Activated CD4-positive, alpha-beta T cell treated with anti-CD3 and anti-CD28 coated beads for 1 hour (primary cell): Measurements from ENCODE around the gene EBF3.

ENCODE experiments used
- DNase-seq: peaks from one replicate; pipeline ENCODE4 v3.0.0-alpha.2; 2020

EBF3 gene

DNA sequence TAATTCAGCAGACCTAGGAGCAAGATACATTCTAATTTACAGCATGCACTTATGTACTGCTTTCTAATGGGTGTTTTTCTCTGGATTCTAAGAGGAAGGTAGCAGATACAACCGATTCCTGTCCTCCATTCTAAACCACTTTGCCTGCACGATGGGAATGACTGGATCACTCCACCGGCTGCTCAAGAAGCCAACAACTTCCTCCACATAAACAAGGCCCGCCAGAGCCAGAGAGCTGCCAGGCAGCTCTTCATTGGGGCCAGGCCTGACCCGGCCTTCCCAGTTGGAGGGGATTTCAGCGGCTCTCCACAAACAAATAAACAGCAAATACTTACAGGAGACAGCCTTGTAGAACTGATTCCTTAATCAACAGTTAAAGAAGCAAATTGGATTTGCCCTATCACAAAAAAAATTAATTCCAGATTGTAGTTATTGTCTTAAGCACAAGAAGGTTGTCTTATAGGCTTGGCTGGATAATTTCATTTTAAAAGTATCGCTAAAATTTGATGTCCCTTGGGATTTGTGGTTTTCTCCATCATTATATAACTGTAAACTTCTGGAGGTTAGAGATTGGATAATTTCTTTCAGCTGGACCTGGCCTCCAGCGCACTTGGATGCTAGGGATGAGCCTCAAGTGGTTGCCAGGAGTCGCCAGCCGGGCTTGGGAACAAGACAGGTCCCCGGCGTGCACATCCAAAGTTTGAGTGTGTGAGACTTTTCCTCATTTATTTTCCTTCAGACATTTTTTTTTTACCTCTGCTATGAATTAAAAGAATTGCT is 20.9 kb downstream of the EBF3 start:
- no peak for DNase-seq

DNA sequence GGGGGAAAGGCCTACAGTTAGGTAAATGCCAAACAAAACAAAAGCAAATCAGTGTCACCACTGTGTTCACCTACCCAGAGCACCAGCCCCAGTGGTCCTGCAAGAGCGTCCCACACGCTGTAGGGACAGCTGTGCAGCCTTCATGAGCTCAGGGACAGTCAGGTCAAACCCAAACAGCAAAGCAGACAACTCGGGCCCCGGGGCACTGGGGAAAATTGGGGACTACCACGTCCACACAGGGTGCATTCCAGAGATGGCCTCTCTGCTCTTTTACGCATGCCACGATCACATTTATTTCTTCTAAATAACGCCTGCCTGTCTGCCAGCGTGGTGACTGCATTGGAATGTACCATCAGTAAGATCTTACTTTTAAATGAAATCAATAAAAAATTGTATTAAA is 21.7 kb downstream of the EBF3 start:
- DNase-seq: no peak

DNA sequence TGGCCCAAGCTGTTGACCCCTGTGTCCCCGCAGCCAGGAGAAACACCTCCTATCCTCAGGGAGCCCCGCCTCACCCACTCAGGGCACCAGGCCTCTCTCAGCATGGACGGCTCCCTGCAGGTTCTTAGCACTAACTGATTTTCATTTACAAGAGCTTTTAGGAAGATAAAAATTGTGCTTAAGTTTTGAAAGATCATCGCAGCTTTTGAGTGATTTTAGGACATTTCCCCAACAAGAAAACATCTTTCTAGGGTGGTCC is 22.1 kb downstream of the EBF3 start:
- no peak for DNase-seq

DNA sequence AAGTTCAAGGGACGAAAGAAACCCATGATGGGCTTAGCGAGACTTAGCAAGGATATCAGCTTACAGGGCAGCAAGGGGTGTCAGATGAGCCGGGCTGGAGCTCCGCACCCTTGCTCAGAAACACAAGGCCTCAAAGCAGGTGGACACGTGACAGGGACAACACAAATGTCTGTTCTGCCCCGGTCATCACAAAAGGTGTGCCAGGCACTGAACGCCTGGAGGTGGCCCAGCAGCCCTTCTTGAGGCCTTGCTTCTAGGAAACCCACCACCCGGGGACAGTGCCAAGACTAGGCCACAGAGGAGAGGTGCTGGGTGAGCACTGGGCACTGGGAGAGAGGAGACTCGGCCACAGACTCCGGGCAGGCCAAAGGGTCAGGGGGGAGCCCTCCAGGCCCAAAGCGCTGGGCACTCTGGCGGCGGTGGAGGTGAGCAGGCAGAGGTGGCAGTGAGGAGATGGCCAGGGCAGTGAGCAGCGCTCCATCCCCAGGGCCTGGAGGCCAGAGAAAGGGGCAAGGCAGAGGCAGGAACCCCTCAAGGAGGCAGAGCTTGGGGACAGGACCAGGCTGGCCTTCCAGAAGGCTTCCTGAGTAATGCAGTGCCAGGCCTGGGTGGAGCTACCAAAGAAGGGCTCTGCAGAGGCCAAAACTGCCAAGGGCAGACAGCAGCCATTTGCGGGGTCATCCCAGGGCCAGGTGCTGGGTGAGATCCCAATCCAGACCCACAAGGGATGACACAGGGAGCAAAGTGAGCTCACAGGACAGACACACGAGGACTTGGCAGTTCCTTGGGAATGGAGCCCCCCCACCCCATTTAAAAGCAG is 22.7 kb downstream of the EBF3 start:
- DNase-seq: no peak

DNA sequence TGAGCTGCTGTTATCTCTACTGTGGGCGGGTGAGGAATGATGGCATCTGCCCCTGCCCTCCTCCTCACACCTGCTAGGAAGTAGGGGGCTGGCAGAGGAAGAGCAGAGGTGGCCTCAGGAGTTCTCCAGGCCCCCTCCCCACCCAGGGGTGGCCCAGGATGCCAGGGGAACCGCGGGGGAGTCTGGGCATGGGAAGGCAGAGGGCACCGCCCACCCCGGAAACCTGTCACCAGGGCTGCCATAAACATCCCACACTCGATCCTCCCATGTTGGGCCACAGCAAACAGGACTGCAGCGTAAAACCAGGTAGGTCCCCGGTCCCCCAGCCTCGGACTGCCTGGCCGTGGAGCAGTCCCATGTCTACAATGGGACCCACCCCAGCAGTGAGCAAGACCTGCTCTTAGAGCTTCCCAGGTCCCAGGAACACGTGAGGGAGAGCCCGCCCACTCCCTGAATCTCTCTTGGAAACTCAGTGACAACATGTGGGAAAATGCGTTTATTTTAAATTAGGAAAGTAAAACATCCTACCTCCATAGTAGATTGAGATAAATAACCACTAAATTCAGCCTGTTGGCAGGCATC is 23.4 kb downstream of the EBF3 start:
- no peak for DNase-seq

DNA sequence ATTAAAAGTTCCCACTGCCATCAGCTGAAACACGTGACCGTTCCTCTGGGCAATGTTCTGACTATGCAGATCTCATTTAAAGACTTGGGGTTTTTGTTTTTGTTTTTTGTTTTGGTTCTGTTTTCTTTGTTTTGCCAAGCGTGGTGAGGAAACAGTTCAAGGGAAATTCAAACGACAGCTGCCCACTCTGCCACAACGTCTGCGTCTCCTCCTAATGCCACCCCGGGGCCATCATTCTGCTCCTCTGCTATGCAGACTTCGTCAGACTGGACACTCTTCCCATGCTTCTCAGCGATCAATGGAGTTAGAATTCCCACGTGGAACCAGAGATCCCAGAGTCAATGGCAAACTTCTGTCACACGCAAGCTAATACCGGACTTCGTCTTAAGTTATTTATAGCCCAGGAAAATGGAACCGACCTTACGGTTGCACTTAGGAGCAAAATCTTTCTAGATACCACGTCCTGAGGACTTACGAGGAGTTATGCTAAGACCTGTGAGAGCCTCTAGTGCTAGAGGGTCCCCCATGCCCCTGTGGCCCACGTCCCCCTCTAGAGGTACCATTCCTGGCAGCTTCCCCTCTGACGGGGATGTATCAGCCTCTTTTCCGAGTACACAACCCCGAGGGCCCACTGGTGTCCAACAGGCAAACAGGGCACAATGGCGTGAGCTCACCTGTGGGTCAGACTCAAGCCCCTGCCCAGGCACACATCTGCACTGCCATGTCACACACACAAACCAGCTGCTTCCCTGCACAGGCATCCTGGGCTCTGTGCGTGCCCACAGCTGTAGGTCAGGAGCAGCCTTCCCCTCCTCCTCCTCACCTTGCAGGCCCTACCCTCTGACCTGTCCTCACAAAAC is 24.4 kb downstream of the EBF3 start:
- DNase-seq: no peak

DNA sequence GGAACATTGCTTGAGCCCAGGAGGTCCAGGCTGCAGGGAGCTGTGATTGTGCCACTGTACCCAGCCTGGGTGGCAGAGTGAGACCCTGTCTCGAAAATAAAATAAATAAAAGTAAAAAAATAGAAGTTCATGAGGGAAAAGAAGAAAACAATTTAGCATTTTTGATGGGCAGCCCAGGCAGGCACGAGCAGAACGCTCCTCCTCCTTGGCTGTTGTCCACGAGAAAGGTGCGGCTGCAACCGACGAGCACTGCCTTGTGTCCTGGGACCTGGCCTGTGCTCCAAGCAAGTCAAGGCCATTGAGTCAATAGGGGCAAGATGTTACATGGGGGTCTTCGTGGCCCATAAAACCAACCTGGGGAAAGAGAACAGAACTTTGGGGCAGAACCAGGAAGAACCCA is 25.6 kb downstream of the EBF3 start:
- DNase-seq: no peak

DNA sequence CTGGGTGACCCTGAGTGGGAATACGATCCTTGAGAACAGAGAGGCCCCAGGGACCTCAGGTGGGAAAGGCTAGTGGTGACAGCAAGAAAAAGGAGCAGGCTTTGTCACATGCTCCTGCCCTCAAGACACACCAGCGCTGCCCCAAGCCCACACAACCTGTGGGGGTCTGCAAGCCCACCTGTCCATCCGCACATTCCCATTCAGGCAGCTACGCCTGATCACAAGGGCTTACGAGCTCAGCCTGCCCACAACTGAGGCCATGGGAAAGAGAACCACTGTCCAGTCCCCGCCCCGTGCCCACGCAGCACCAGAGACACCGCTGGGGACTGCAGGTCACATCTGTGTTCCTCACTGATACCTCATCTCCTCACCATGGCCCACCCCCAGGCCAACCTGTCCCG is 26.7 kb downstream of the EBF3 start:
- no peak for DNase-seq

DNA sequence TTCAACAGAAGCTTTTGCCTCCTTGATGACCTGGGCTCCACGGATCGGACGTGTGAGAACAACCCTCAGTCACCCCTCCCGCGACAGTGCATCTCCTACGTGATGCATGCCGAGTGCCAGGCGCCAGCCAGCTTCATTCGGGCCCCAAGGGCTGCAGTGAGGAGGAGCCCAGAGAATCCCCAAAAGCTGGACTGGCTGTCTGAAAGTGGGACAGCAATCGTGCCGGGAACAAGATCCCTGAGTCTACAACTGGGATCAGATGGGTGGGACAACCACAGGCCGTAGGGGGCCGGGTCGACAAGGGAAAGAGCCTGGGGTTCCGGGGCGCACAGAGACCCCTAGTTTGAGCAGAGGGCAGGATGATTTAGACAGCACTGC is 27.2 kb downstream of the EBF3 start:
- no peak for DNase-seq

DNA sequence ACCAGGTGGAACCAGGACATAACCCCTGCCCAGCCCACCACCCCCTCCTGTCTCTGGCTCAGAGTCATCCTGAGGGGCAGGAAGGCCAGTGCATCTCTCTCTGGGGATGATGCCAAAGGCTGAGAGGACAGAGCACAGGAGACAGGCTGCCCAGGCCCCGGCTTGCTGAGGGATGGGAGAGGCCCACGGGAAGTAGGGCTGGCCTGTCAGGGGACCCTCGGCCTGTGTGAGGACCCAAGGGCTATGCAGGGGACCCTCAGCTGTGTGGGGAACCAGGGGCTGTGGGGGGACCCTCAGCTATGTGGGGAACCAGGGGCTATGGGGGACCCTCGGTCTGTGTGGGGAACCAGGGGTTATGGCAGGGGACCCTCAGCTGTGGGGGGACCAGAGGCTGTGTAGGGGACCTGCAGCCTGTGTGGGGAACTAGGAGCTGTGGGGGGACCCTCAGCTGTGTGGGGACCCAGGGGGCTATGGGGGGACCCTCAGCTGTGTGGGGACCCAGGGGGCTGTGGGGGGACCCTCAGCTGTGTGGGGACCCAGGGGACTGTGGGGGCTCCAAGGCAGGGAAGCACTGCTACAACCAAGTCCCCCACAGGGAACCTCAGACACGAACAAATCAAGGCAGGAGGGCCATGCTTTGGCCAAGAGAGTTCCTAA is 27.7 kb downstream of the EBF3 start:
- no peak for DNase-seq

DNA sequence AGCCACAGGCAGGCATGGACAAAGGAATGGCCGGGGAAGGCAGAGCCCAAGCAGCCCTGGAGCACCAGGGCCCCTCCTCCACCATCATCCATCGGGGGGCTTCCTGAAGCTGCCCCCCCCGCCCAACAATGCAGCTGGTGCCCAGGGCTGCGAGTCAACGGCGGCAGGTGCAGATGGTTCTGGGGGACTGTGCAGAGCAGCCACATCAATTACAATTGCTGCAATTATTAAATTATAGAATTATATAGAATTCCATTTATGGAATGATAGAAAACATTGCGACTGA is 28.3 kb downstream of the EBF3 start:
- DNase-seq: no peak

DNA sequence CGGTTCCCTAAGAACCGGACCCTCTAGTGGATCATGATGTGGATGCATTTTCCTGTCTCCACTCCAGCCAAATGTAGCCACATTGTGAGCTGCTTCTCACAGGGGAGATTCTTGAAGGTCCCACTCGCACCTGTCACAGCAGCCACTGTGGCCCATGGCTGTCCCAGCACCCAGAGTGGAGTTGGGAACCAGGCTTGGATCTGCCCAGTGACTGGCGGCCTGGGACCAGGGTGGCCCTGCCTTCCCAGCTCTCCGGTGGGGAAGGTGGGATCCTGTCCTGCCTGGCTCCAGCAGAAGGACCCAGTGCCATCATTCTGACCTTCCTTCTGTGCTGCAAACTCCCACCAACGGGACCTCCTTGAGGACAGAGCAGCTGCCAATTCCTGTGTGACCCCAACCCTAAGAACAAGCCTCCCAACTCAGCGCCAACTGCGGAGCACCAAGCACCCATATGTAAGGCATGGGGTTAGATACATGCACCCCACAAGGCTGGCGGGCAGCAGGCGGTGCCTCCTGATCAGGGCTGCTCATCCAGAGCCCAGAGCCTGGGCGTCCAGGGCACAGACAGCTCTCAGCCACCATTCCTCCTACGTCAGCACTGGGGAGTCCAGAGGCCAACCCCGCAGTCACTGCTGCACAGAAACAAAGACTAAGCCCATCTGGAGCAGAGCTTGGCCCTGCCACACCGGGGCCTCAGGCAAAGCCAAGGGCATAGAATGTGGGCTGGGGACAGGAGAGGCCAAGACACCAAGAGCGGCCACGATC is 28.8 kb downstream of the EBF3 start:
- no peak for DNase-seq

DNA sequence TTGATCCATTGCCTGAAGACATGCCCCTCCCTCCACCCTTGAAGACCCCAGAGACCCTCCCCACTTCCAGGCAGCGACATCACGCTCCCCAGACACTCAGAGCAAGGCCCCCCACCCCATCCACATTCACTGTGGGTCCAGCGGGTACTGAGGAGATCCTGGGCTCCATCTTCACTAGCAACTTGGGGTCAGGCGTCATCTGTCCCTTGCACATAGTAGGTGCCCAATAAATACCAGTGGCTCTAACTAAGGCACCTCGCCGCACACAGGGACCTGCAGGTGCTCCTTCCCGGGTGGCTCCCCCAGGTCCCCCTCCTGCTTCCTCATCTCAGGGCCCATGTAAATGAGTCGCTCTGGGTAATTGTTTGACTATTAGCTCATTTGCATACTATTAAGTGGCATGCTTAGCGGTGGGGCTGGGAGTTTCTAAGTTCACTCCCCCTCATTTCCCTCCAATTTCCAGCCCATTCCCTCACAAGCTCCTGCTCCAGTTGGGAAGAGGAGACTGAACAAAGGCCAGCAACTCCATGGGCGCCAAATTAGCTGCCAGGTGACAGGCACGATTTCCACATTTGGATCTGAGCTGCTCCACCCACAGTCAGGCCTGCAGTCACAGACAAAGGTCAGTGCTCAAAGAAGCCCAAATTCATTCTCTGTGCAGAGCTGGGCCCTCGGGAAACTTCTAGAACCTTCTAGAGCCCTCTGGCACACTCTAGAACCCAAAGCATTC is 29.7 kb downstream of the EBF3 start:
- no peak for DNase-seq

DNA sequence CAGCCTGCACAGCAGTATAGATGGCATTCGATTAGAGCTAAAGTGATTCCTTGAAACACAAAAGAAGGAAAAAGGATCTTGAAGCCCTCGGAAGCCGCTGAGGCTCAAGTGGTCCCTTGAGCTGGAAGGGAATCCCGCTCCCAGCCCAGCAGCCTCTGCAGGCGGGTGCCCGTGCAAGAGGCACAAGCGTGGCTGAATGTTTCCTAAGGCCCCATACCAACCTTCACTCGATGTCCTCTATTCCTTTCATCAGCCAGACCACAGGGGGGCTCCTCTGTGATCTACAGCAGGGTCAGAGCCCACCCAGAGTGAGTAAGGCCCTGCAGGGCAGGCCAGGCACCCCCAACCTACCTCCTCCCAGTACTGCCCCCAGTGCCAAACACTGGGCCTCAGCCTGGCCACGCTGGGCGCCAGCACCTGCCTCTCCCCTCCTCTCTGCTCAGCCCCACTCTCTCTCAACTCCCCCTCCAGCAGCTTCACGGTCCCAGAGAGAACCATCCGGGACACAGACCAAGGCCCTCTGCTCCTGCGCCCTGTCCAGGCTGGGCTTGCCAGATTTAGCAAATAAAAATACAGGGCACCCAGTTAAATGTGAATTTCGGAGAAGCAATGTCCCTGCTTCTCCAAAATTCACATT is 30.5 kb downstream of the EBF3 start:
- no peak for DNase-seq

DNA sequence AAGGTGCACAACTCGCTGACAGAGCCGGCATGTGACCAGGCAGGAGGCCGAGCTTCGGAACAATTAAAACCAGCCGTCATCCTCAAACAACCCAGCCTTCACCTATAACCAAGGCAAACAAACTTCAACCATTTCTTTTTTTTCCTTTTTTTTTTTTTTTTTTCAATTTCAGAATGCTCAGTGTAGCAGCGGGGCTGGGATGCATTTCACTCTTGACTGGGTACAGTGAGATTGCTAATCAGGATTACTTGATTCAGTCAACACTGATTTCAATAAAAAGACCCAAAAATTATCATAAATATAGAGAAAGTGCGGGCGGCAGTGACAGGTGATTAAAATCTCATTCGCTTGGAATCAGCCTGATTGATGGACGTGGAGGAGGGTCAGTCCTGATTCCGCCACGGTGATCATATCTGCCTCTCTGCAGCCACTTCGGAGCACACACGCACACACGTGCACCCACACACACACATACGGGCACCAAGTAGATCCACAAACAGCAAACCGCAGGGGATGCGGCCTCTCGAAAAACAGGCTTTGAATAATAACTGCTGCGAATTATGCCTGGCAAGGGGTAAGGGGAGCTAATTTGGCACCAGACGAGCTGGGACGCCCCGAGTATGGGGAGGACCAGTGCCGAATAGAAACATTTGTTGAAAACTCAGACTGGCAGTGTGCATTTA is 31.2 kb downstream of the EBF3 start:
- no peak for DNase-seq

DNA sequence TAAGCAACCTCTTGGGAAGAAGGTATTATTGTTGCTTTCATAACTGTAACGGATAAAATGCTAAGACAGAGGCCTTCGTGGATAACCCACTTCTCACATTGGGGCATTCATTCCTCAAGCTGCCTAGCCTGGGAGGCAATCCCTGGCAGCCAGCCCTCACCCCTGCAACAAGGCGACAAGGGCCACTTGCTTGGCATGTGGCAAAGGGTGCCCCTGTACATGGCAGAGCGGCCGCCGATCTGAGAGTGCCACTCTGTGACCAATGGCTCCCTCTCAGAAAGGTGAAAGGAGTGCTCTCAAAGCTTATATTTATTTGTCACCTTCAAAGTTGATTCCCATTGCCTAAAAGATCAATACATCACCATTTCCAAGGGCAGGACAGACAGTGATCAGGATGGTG is 31.9 kb downstream of the EBF3 start:
- DNase-seq: no peak

DNA sequence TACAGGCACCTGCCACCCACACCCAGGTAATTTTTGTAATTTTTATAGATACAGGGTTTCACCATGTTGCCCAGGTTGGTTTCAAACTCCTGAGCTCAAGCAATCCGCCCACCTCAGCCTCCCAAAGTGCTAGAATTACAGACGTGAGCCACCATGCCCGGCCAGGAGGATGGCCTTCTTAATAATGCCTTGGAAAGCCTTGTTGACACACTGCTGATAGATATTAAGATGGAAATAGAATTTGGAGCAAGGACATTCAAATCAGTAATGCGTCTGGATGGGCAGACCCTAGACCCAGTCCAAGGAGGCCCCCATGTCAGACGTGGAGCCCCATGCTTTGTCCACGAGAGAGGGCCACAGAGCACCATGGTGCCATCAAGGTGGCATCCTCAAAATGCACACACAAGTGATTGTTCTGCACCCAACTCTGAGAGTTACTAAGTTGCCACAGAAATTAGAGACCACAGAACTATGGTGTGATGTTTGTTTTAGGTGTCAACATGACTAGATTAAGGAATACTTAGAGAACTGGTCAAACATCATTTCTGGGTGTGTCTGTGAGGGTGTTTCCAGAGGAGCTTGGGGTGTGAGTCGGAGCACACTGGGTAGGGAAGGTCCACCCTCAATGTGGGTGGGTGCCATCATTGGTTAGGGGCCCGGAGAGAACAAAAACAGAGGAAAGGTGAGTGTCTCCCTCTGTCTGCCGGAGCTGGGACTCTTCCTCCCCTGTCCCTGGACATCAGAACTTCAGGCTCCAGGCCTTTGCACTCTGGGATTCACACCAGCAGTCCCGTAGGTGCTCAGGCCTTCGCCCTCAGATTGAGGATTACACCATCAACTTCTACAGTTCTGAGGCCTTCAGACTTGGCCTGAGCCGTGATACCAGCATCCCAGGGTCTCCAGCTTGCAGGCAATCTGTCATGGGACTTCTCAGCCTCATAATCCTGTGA is 34.5 kb downstream of the EBF3 start:
- DNase-seq: no peak

DNA sequence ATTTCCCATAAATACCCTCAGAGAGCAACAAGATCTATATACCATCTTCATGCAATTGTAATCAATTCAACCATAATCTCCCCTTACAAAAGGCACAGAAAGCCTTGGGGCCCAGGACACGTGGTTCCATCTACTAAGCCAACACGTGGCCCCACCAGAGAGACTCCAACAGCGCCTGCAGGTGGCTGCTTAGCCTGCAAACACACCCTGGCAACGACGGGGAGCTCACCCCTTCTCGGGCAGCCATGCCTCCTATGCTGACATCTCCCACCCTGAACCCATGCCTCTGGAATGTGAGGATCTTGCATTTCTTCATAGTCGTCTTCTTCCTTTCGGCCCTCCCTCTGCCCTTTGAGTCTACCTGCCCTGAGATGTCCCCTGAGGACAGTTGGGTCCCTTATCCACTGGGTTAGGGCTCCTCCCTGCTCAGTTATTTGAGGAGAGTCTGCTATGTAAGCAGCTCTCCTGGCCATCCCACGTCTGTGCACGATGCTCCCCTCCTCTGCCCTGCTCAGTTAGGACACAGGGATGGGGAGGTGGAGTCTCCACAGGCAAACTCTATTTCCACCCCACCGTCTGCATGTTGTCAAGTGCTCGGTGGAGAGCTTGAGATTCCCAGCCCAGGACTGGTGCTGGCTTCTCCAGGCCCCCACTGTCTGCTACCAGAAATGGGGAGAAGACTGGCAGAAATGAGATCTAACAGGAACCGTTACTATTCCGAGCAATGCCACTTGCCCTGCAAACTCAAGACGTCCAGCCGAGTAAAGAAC is 36.5 kb downstream of the EBF3 start:
- DNase-seq: no peak
